OCI-LY7 (cell line): ENCODE measurements around the gene ICAM5.
A peak's percentile ranks its signal among the peaks of the same experiment; 100 is the strongest.

Experiments
- CTCF ChIP-seq: fragments of 200-600 bp; sonication (generic); conservative IDR thresholded peaks from 2 replicates; pipeline ENCODE4 v1.5.1; 2014; ENCODE audit warnings: mild to moderate bottlenecking, antibody characterized with exemption, low read length, moderate library complexity, mixed read lengths
- EZH2phosphoT487 ChIP-seq: fragments of 200-600 bp; sonication (generic); IDR thresholded peaks from 2 replicates; pipeline ENCODE4 v1.6.1; 2018; ENCODE audit warnings: low read depth, borderline replicate concordance, mild to moderate bottlenecking, mixed run types, antibody characterized with exemption, low read length, moderate library complexity, mixed read lengths

DNA sequence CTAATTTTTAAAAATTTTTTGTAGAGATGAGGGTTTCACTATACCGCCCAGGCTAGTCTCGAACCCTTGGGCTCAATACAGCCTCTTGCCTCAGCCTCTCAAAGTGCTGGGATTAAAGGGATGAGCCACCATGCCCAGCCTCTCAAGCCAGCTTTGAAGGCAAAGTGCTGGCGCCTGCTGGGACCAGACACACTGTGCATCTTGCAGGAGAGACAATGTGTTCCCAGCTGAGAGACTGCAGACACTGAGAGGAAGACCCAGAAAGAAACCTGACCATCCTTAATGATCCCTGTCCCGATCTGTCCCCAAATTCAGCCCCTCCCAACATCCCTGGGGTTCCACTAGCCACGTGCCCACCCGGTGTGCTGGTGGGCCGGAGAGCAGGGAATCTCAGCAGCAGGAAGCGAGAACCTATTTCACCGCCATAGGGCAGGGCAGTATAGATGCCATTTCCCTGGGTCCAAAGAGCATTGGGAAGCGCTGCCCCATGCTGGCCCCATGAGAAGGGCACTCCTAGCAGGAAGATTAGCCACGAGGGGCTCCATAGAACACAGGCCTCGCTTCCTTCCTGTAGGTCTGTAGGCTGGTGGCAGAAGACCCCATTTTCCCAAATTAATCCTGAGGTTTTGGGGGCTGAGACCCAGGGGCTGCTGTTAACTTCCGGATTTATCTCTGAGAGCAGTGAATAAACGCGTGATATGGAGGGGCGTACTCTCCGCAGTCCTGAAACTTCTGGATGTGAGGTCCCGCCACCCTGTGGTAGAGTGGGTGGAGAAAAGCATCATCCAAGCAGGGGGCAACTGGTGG lies 42.6 kb downstream of the ICAM5 start:
- 0 out of 2 replicates have a peak, but pooled peaks have one; percentile 16 for TF ChIP-seq CTCF
- no peak for TF ChIP-seq EZH2phosphoT487
